ENCODE results near the gene SNX7.

GRCh38 chr1:98769162-98769561, 107.6 kb downstream of the SNX7 start:
- no peak for TF ChIP-seq CTCF (IDR thresholded peaks at IDR 0.05; ENCODE audit: low read depth, low read length)
- TF ChIP-seq EZH2phosphoT487 (IDR thresholded peaks at IDR 0.05; ENCODE audit: low read depth), result no peak

Data from OCI-LY3 (cell line).